Amniotic stem cell (primary cell): ENCODE measurements around the gene SLCO2B1.

ENCODE experiments used
- DNase-seq: peaks from one replicate; lab custom pipeline; 2025; lab: John Stamatoyannopoulos, UW

SLCO2B1 gene

GRCh38 chr11:75145972-75146519, 4.9 kb upstream of the SLCO2B1 start:
- no peak for DNase-seq

- DNase-seq: no peak
Measured at GRCh38 chr11:75146711-75147110, 4.2 kb upstream of the SLCO2B1 start.

GRCh38 chr11:75147191-75147874, 3.6 kb upstream of the SLCO2B1 start:
- DNase-seq: no peak

GRCh38 chr11:75147875-75148263, 3.0 kb upstream of the SLCO2B1 start:
- DNase-seq: no peak

GRCh38 chr11:75148436-75148983, 2.4 kb upstream of the SLCO2B1 start:
- DNase-seq: no peak

- DNase-seq: no peak
Measured at GRCh38 chr11:75149766-75150465, 991 bp upstream of the SLCO2B1 start.

- DNase-seq: no peak
Measured at GRCh38 chr11:75151346-75152047, 590 bp downstream of the SLCO2B1 start.

GRCh38 chr11:75152090-75152489, 1.2 kb downstream of the SLCO2B1 start:
- no peak for DNase-seq

GRCh38 chr11:75152651-75153427, 1.9 kb downstream of the SLCO2B1 start:
- DNase-seq: no peak

GRCh38 chr11:75154646-75155569, 4.0 kb downstream of the SLCO2B1 start:
- DNase-seq: no peak

GRCh38 chr11:75155570-75156422, 4.9 kb downstream of the SLCO2B1 start:
- DNase-seq: no peak

GRCh38 chr11:75158241-75158640, 7.3 kb downstream of the SLCO2B1 start:
- no peak for DNase-seq

- DNase-seq: no peak
Measured at GRCh38 chr11:75158696-75159150, 7.8 kb downstream of the SLCO2B1 start.

- DNase-seq: no peak
Measured at GRCh38 chr11:75159151-75159953, 8.4 kb downstream of the SLCO2B1 start.

GRCh38 chr11:75160220-75160757, 9.4 kb downstream of the SLCO2B1 start:
- no peak for DNase-seq

GRCh38 chr11:75160880-75161279, 10.0 kb downstream of the SLCO2B1 start:
- DNase-seq: no peak

- no peak for DNase-seq
Measured at GRCh38 chr11:75161506-75162095, 10.7 kb downstream of the SLCO2B1 start.

GRCh38 chr11:75162954-75163353, 12.0 kb downstream of the SLCO2B1 start:
- DNase-seq: no peak
